Keratinocyte (primary cell): ENCODE data around the gene VPS13A.

Experiments
- EZH2 ChIP-seq: IDR thresholded peaks from one replicate; pipeline ENCODE4 v1.6.1; 2012; ENCODE audit warnings: inconsistent platforms, mild to moderate bottlenecking, low read length, moderate library complexity
- TF ChIP-seq, protein P1 (sequence below), 3 experiments: IDR thresholded peaks in 1 of 3; conservative IDR thresholded peaks in 1 of 3; optimal IDR thresholded peaks in 1 of 3; 2 replicates in 2 of 3; 3 replicates in 1 of 3; pipeline versions ENCODE3 to v1.5.1; 2011; ENCODE audit warnings: low read length in 3 of 3, mild to moderate bottlenecking in 3 of 3, moderate library complexity in 2 of 3, control low read depth in 1 of 3, inconsistent platforms in 1 of 3; ENCODE audit not compliant: insufficient read depth in 2 of 3; ENCODE audit errors: extremely low read depth in 1 of 3

DNA sequence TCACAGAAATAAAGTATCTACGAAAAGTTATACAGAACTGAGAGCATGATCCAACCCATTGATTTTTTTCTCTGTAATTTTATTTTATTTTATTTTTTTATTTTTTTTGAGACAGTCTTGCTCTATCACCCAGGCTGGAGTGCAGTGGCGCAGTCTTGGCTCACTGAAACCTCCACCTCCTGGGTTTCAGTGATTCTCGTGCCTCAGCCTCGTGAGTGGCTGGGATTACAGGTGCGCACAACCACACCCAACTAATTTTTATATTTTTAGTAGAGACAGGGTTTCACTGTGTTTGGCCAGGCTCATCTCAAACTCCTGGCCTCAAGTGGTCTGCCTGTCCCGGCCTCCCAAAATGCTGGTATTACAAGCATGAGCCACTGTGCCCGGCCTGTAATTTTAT, 107.3 kb downstream of the VPS13A start:
- TF ChIP-seq, protein P1, sequence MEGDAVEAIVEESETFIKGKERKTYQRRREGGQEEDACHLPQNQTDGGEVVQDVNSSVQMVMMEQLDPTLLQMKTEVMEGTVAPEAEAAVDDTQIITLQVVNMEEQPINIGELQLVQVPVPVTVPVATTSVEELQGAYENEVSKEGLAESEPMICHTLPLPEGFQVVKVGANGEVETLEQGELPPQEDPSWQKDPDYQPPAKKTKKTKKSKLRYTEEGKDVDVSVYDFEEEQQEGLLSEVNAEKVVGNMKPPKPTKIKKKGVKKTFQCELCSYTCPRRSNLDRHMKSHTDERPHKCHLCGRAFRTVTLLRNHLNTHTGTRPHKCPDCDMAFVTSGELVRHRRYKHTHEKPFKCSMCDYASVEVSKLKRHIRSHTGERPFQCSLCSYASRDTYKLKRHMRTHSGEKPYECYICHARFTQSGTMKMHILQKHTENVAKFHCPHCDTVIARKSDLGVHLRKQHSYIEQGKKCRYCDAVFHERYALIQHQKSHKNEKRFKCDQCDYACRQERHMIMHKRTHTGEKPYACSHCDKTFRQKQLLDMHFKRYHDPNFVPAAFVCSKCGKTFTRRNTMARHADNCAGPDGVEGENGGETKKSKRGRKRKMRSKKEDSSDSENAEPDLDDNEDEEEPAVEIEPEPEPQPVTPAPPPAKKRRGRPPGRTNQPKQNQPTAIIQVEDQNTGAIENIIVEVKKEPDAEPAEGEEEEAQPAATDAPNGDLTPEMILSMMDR (optimal IDR thresholded peaks at IDR 0.05 in 1 of 3, IDR thresholded peaks at IDR 0.05 in 1 of 3, conservative IDR thresholded peaks at IDR 0.05 in 1 of 3; ENCODE audit: extremely low read depth in 1 of 3, insufficient read depth in 2 of 3, low read length in 3 of 3), result no peak
- TF ChIP-seq EZH2, result no peak
